ENCODE measurements around the gene HGS. TPM values are rescaled to one million over a fixed set of nuclear protein-coding genes. Genes with fewer than 3 reads are reported as not detected.

Gene HGS
- total and polyA plus RNA-seq, 2 of the 4 experiments (the other 2 are of a cell fraction), result 52.5 to 137 TPM

- no peak overlapping the region for H3K18ac ChIP-seq (ENCODE audit: low read depth, low read length)
These were observed 11.3 kb upstream of the HGS start for GRCh38 chr17:81672504-81672903.

More at GRCh38 chr17:81672504-81672903, 11.3 kb upstream of the HGS start:
- TF ChIP-seq SMC3 (IDR thresholded peaks at IDR 0.05; ENCODE audit: low read depth, low read length) (no peak), POLR2A (IDR thresholded peaks at IDR 0.05; ENCODE audit: low read depth, low read length) (no peak), CHD1 (IDR thresholded peaks at IDR 0.05; ENCODE audit: low read depth, low read length) (no peak), USF2 (IDR thresholded peaks at IDR 0.05; ENCODE audit: low read depth, low read length) (no peak), MAZ (IDR thresholded peaks at IDR 0.05; ENCODE audit: borderline replicate concordance, low read depth, low read length) (no peak), MXI1 (IDR thresholded peaks at IDR 0.05; ENCODE audit: borderline replicate concordance, low read depth, low read length) (no peak), RCOR1 (IDR thresholded peaks at IDR 0.05; ENCODE audit: insufficient replicate concordance, low read length) (no peak), MAFK (IDR thresholded peaks at IDR 0.05; ENCODE audit: low read depth, low read length) (no peak), ELK1 (IDR thresholded peaks at IDR 0.05; ENCODE audit: borderline replicate concordance, low read depth, low read length) (no peak), CEBPB (IDR thresholded peaks at IDR 0.05; ENCODE audit: low read depth, low read length) (no peak), FOS (IDR thresholded peaks at IDR 0.05; ENCODE audit: low read depth, low read length) (no peak), BHLHE40 (IDR thresholded peaks at IDR 0.05; ENCODE audit: low read depth, low read length) (no peak)
- in situ Hi-C loops (cut with MboI; ENCODE audit: low sequenced_read_pairs) (no loop called here), dilution Hi-C loops (cut with HindIII; ENCODE audit: low sequenced_read_pairs, unreplicated experiment) (no loop called here), intact Hi-C loops (cut with micrococcal nuclease) (no loop called here)
- Histone ChIP-seq H3K9ac (ENCODE audit: low read depth, low read length) (no peak overlapping the region), H3K4me2 (ENCODE audit: low read depth, low read length) (no peak overlapping the region), H3K36me3 (ENCODE audit: control insufficient read depth, insufficient read depth, low read length) (peaks cover 52% of the 10 kb centered on the region), H3K14ac (replicated peaks; ENCODE audit: low read depth, low read length) (no peak overlapping the region), H2BK15ac (ENCODE audit: low read depth, low read length) (no peak overlapping the region), H3K9me3 (ENCODE audit: control insufficient read depth, insufficient read depth, low read length) (no peaks in the 10 kb centered on the region), H3K4me3 (ENCODE audit: insufficient read depth, low read depth, low read length) (no peak overlapping the region), H2BK20ac (ENCODE audit: low read depth, low read length) (no peak overlapping the region), H2AK9ac (replicated peaks; ENCODE audit: low read depth, low read length, poor library complexity) (no peak overlapping the region), H3K9me1 (ENCODE audit: insufficient read depth, low read length) (peaks cover 3% of the 10 kb centered on the region; the same call in 1 of the 2 replicates), H2AK5ac (ENCODE audit: low read depth, low read length) (no peak overlapping the region), H2BK120ac (ENCODE audit: low read depth, low read length) (no peak overlapping the region), H3K27ac (ENCODE audit: insufficient read depth, low read length) (no peak overlapping the region), H3K23ac (ENCODE audit: low read depth, low read length) (no peak overlapping the region), H2BK5ac (ENCODE audit: low read depth, low read length, poor library complexity, severe bottlenecking) (no peak overlapping the region), H4K20me1 (ENCODE audit: insufficient read depth, low read length) (peaks cover 8% of the 10 kb centered on the region; the same call in 1 of the 2 replicates), H3K27me3 (ENCODE audit: control insufficient read depth, insufficient read depth, low read length) (no peaks in the 10 kb centered on the region), H3K4me1 (ENCODE audit: control insufficient read depth, insufficient read depth, low read length) (peaks cover 3% of the 10 kb centered on the region; the same call in 1 of the 2 replicates), H3K4ac (ENCODE audit: low read depth, low read length) (no peak overlapping the region), H2AFZ (replicated peaks; ENCODE audit: low read length, poor library complexity) (peak overlapping the region; percentile 39), H4K5ac (ENCODE audit: low read depth, low read length) (no peak overlapping the region), H4K8ac (ENCODE audit: low read depth in 2 of 2, low read length in 2 of 2) (no peak overlapping the region), H3K56ac (ENCODE audit: extremely low read depth, insufficient read depth, low read length) (no peak overlapping the region), H3K79me1 (ENCODE audit: low read depth in 1 of 2, low read length in 2 of 2) (peaks cover 19 to 56% of the 10 kb centered on the region in 2 experiments), H4K91ac (ENCODE audit: insufficient read depth, low read depth, low read length) (no peak overlapping the region)
- CTCF ChIA-PET, result no interaction called here
- ATAC-seq (ENCODE audit: low read depth) (no peak), DNase-seq (no peak)
- BruUV-seq (replicated peaks), result no TSS peak
- POLR2A ChIA-PET (ENCODE audit: unreplicated experiment), result no interaction called here
- 94% methylated on average over 5 of the region's 18 CpGs; no CpG with 5 or more reads in 1 of the 2 experiments for WGBS, 2 experiments (ENCODE audit: extremely low coverage in 2 of 2, insufficient read length in 1 of 2)
